HEK293 (cell line): ENCODE results near the gene MVK.

Experiments used
- CTCF ChIA-PET: fragments of 350-600 bp; formaldehyde crosslinking; extraction: SDS; loops from one replicate; lab custom pipeline; 2021; ENCODE audit warnings: antibody characterized with exemption; lab: Yijun Ruan, JAX
- POLR2A ChIA-PET: fragments of 300-600 bp; formaldehyde crosslinking; extraction: SDS; loops from one replicate; lab custom pipeline; 2020; ENCODE audit warnings: antibody characterized with exemption, inconsistent platforms; lab: Yijun Ruan, JAX
- H3K27ac ChIP-seq: fragments of 200-500 bp; sonication (Bioruptor generic); 2 replicates; pipeline ENCODE4 v1.5.1; 2014; ENCODE audit warnings: low read depth, low read length, control low read depth, inconsistent platforms; ENCODE audit errors: extremely low read depth
- H3K36me3 ChIP-seq, 2 experiments: fragments of 200-500 bp in 1 of 2; sonication (Bioruptor generic) in 1 of 2; 1 replicate in 1 of 2; 2 replicates in 1 of 2; pipeline ENCODE4 v1.5.1; 2014 to 2017; ENCODE audit warnings: inconsistent platforms in 2 of 2, low read length in 2 of 2; ENCODE audit not compliant: control insufficient read depth in 2 of 2, insufficient read depth in 1 of 2
- H3K4me1 ChIP-seq: fragments of 200-500 bp; sonication (Bioruptor generic); 2 replicates; pipeline ENCODE4 v1.5.1; 2014; ENCODE audit warnings: mild to moderate bottlenecking, low read length, inconsistent platforms; ENCODE audit not compliant: control insufficient read depth, insufficient read depth
- H3K4me3 ChIP-seq: 2 replicates; pipeline ENCODE4 v1.5.1; 2011; ENCODE audit warnings: low read depth, mild to moderate bottlenecking, control low read depth, low read length, moderate library complexity
- H3K9me3 ChIP-seq: fragments of 200-500 bp; sonication (Bioruptor generic); 2 replicates; pipeline ENCODE4 v1.5.1; 2014; ENCODE audit warnings: low read depth, low read length, inconsistent platforms; ENCODE audit not compliant: control insufficient read depth, insufficient read depth
- GLIS1 ChIP-seq: fragments of 450-650 bp; formaldehyde crosslinking; IDR thresholded peaks from 2 replicates; pipeline ENCODE4 v1.5.1; 2016; ENCODE audit warnings: missing biosample characterization, missing genetic modification characterization
- GLIS2 ChIP-seq: fragments of 450-650 bp; formaldehyde crosslinking; IDR thresholded peaks from 2 replicates; pipeline ENCODE4 v1.5.1; 2016; ENCODE audit warnings: missing biosample characterization, missing genetic modification characterization
- HOXA7 ChIP-seq: sonication (generic); formaldehyde crosslinking; IDR thresholded peaks from 2 replicates; pipeline ENCODE4 v1.8.1; 2022; ENCODE audit warnings: missing genetic modification reagents, borderline replicate concordance
- KLF8 ChIP-seq: fragments of 450-650 bp; formaldehyde crosslinking; IDR thresholded peaks from 2 replicates; pipeline ENCODE4 v1.5.1; 2016; ENCODE audit warnings: missing biosample characterization, missing genetic modification characterization
- KLF9 ChIP-seq: fragments of 450-650 bp; formaldehyde crosslinking; IDR thresholded peaks from 2 replicates; pipeline ENCODE4 v1.5.1; 2016; ENCODE audit warnings: missing biosample characterization, missing genetic modification characterization, low read depth
- RBAK ChIP-seq: fragments of 450-650 bp; formaldehyde crosslinking; IDR thresholded peaks from 2 replicates; pipeline ENCODE4 v1.5.1; 2016; ENCODE audit warnings: missing biosample characterization, missing genetic modification characterization
- SCRT1 ChIP-seq: fragments of 450-650 bp; formaldehyde crosslinking; IDR thresholded peaks from 2 replicates; pipeline ENCODE4 v1.5.1; 2016; ENCODE audit warnings: missing biosample characterization, missing genetic modification characterization, borderline replicate concordance
- SCRT2 ChIP-seq: fragments of 450-650 bp; formaldehyde crosslinking; IDR thresholded peaks from 2 replicates; pipeline ENCODE4 v1.5.1; 2016; ENCODE audit warnings: missing biosample characterization, missing genetic modification characterization
- ZBTB20 ChIP-seq: fragments of 450-650 bp; formaldehyde crosslinking; IDR thresholded peaks from 2 replicates; pipeline ENCODE4 v1.5.1; 2016; ENCODE audit warnings: missing biosample characterization, missing genetic modification characterization
- ZIC2 ChIP-seq: fragments of 450-650 bp; formaldehyde crosslinking; IDR thresholded peaks from 2 replicates; pipeline ENCODE4 v1.5.1; 2016; ENCODE audit warnings: missing biosample characterization, missing genetic modification characterization
- ZNF114 ChIP-seq: fragments of 450-650 bp; formaldehyde crosslinking; IDR thresholded peaks from 2 replicates; pipeline ENCODE4 v1.5.0; 2017; ENCODE audit warnings: missing biosample characterization, missing genetic modification characterization
- ZNF239 ChIP-seq: fragments of 450-650 bp; formaldehyde crosslinking; IDR thresholded peaks from 2 replicates; pipeline ENCODE4 v1.5.1; 2016; ENCODE audit warnings: missing biosample characterization, missing genetic modification characterization
- ZNF24 ChIP-seq: fragments of 450-650 bp; formaldehyde crosslinking; IDR thresholded peaks from 2 replicates; pipeline ENCODE4 v1.5.1; 2016; ENCODE audit warnings: missing biosample characterization, missing genetic modification characterization
- ZNF362 ChIP-seq: fragments of 450-650 bp; formaldehyde crosslinking; IDR thresholded peaks from 2 replicates; pipeline ENCODE4 v1.5.1; 2016; ENCODE audit warnings: missing biosample characterization, missing genetic modification characterization
- ZNF423 ChIP-seq: fragments of 450-650 bp; formaldehyde crosslinking; IDR thresholded peaks from 2 replicates; pipeline ENCODE4 v1.5.1; 2016; ENCODE audit warnings: missing biosample characterization, missing genetic modification characterization
- ZNF426 ChIP-seq: fragments of 450-650 bp; formaldehyde crosslinking; IDR thresholded peaks from 2 replicates; pipeline ENCODE4 v1.5.1; 2017; ENCODE audit warnings: missing biosample characterization, missing genetic modification characterization, mild to moderate bottlenecking, inconsistent platforms, moderate library complexity
- ZNF510 ChIP-seq: fragments of 450-650 bp; formaldehyde crosslinking; IDR thresholded peaks from 2 replicates; pipeline ENCODE4 v1.5.1; 2018; ENCODE audit warnings: mild to moderate bottlenecking, missing genetic modification characterization, missing biosample characterization; ENCODE audit not compliant: insufficient replicate concordance
- ZNF610 ChIP-seq: fragments of 450-650 bp; formaldehyde crosslinking; IDR thresholded peaks from 2 replicates; pipeline ENCODE4 v1.5.1; 2016; ENCODE audit warnings: missing biosample characterization, missing genetic modification characterization, borderline replicate concordance
- ZNF670 ChIP-seq: fragments of 450-650 bp; formaldehyde crosslinking; IDR thresholded peaks from 2 replicates; pipeline ENCODE4 v1.5.1; 2016; ENCODE audit warnings: missing biosample characterization, missing genetic modification characterization, low read depth
- ZNF768 ChIP-seq: fragments of 450-650 bp; formaldehyde crosslinking; IDR thresholded peaks from 2 replicates; pipeline ENCODE4 v1.5.1; 2018; ENCODE audit warnings: missing biosample characterization, mild to moderate bottlenecking, missing genetic modification characterization
- ZNF843 ChIP-seq: fragments of 450-650 bp; formaldehyde crosslinking; IDR thresholded peaks from 2 replicates; pipeline ENCODE4 v1.5.1; 2016; ENCODE audit warnings: missing biosample characterization, missing genetic modification characterization
- TF ChIP-seq, protein P1 (sequence below): fragments of 450-650 bp; formaldehyde crosslinking; IDR thresholded peaks from 2 replicates; pipeline ENCODE4 v1.5.1; 2016; ENCODE audit warnings: missing biosample characterization, missing genetic modification characterization
- TF ChIP-seq, protein P2 (sequence below): IDR thresholded peaks from 2 replicates; pipeline ENCODE4 v1.6.1; 2011; ENCODE audit warnings: mild to moderate bottlenecking, low read depth, low read length, borderline replicate concordance
- TF ChIP-seq, protein P3 (sequence below): fragments of 450-650 bp; formaldehyde crosslinking; IDR thresholded peaks from 2 replicates; pipeline ENCODE4 v1.5.1; 2016; ENCODE audit warnings: missing biosample characterization, missing genetic modification characterization
- TF ChIP-seq, protein P4 (sequence below): fragments of 450-650 bp; formaldehyde crosslinking; IDR thresholded peaks from 2 replicates; pipeline ENCODE4 v1.5.1; 2016; ENCODE audit warnings: missing biosample characterization, missing genetic modification characterization

Gene MVK

DNA sequence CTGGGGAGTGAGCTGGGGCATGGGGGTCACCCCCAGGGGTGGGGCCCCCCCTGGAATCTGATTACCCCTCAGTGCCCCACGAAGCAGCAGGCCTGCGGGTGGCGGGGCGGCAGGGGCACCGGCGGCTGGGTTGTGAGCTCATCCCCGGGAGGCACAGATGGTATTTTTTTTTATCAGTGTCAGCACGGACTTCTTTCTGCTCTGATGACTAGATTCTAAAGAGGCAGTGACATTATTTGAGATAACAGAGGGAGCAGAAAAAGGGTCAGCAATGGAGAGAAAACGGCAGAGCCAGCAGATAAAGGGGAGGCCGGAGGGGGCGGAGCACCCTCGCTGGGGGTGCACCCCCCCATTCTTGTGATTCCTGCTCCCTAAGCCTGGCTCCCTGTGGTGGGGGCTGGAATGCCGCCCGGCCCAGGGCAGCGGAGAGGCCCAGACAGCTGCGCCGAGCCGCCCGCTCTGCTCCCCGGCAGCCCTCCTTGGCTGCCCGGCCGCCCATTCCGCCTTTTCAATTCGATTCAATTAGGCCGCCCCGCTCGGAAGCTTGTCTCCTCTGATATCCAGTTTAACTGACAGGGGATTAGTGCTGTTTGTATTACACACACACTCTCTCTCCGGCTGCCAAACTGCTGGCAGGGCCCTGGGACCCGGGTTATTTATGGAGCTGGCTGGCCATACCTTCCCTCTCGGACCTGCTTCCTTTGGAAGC lies 32.9 kb downstream of the MVK start:
- Histone ChIP-seq H3K27ac (no peak overlapping the region), H3K4me3 (no peak overlapping the region), H3K36me3 (no peaks in the 10 kb centered on the region), H3K9me3 (no peaks in the 10 kb centered on the region), H3K4me1 (no peaks in the 10 kb centered on the region)
- POLR2A ChIA-PET = no interaction called here
- CTCF ChIA-PET = interaction anchor here (0.7 to 1.9 kb wide), 2 partner anchors 9 to 70 kb away, joined by 3 to 11 read pairs; no protein-coding TSS in a partner anchor
- TF ChIP-seq ZBTB20 (tag by site-specific recombination) (peak; percentile 75), ZNF670 (tag by site-specific recombination) (no peak), ZIC2 (peak; percentile 83), ZNF423 (0 out of 2 replicates have a peak, but pooled peaks have one; percentile 29), GLIS1 (peak; percentile 59), GLIS2 (tag by site-specific recombination) (peak; percentile 63), ZNF610 (no peak)
- TF ChIP-seq, protein P1, sequence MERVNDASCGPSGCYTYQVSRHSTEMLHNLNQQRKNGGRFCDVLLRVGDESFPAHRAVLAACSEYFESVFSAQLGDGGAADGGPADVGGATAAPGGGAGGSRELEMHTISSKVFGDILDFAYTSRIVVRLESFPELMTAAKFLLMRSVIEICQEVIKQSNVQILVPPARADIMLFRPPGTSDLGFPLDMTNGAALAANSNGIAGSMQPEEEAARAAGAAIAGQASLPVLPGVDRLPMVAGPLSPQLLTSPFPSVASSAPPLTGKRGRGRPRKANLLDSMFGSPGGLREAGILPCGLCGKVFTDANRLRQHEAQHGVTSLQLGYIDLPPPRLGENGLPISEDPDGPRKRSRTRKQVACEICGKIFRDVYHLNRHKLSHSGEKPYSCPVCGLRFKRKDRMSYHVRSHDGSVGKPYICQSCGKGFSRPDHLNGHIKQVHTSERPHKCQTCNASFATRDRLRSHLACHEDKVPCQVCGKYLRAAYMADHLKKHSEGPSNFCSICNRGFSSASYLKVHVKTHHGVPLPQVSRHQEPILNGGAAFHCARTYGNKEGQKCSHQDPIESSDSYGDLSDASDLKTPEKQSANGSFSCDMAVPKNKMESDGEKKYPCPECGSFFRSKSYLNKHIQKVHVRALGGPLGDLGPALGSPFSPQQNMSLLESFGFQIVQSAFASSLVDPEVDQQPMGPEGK (tag by site-specific recombination) = 0 out of 2 replicates have a peak, but pooled peaks have one; percentile 27

- CTCF ChIA-PET = interaction anchor here (0.7 kb wide), 1 partner anchor 9 kb away, joined by 5 read pairs; no protein-coding TSS in a partner anchor
Measured at GRCh38 chr12:109607618-109608017, 34.0 kb downstream of the MVK start.

More at GRCh38 chr12:109607618-109608017, 34.0 kb downstream of the MVK start:
- no peak overlapping the region for H3K27ac ChIP-seq
- TF ChIP-seq, protein P2, sequence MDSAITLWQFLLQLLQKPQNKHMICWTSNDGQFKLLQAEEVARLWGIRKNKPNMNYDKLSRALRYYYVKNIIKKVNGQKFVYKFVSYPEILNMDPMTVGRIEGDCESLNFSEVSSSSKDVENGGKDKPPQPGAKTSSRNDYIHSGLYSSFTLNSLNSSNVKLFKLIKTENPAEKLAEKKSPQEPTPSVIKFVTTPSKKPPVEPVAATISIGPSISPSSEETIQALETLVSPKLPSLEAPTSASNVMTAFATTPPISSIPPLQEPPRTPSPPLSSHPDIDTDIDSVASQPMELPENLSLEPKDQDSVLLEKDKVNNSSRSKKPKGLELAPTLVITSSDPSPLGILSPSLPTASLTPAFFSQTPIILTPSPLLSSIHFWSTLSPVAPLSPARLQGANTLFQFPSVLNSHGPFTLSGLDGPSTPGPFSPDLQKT = no peak
- no peak for TF ChIP-seq ZNF510 (tag by site-specific recombination)
- peak; percentile 85 for TF ChIP-seq SCRT2
- no peak for TF ChIP-seq ZNF239 (tag by site-specific recombination)
- no peak for TF ChIP-seq HOXA7 (CRISPR knock-in tag)
- TF ChIP-seq, protein P3, sequence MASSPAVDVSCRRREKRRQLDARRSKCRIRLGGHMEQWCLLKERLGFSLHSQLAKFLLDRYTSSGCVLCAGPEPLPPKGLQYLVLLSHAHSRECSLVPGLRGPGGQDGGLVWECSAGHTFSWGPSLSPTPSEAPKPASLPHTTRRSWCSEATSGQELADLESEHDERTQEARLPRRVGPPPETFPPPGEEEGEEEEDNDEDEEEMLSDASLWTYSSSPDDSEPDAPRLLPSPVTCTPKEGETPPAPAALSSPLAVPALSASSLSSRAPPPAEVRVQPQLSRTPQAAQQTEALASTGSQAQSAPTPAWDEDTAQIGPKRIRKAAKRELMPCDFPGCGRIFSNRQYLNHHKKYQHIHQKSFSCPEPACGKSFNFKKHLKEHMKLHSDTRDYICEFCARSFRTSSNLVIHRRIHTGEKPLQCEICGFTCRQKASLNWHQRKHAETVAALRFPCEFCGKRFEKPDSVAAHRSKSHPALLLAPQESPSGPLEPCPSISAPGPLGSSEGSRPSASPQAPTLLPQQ (tag by site-specific recombination) = no peak
- no peak for TF ChIP-seq ZNF114 (tag by site-specific recombination)
- no peak for TF ChIP-seq KLF9 (tag by site-specific recombination)
- TF ChIP-seq ZNF426 = no peak
- TF ChIP-seq, protein P4, sequence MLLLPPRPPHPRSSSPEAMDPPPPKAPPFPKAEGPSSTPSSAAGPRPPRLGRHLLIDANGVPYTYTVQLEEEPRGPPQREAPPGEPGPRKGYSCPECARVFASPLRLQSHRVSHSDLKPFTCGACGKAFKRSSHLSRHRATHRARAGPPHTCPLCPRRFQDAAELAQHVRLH (tag by site-specific recombination) = no peak
- no peak for TF ChIP-seq KLF8 (tag by site-specific recombination)
- TF ChIP-seq RBAK (tag by site-specific recombination) = no peak
- peak; percentile 58; the same call in 1 of the 2 replicates for TF ChIP-seq SCRT1 (tag by site-specific recombination)
- no peak for TF ChIP-seq ZNF24
- no peak for TF ChIP-seq ZNF362
- no peak for TF ChIP-seq ZNF843 (tag by site-specific recombination)
- no peak for TF ChIP-seq ZNF768 (tag by site-specific recombination)
- POLR2A ChIA-PET = no interaction called here
- no peaks in the 10 kb centered on the region for H3K4me1 ChIP-seq
- H3K36me3 ChIP-seq = no peaks in the 10 kb centered on the region
- H3K4me3 ChIP-seq = no peak overlapping the region
- H3K9me3 ChIP-seq = no peaks in the 10 kb centered on the region
